ENCODE measurements around the gene CDC42SE2. TPM values are rescaled to one million over a fixed set of nuclear protein-coding genes. Genes with fewer than 3 reads are reported as not detected.

CDC42SE2 gene
- total RNA-seq, 1 experiment from 2014 or later, result 23.2 TPM

DNA sequence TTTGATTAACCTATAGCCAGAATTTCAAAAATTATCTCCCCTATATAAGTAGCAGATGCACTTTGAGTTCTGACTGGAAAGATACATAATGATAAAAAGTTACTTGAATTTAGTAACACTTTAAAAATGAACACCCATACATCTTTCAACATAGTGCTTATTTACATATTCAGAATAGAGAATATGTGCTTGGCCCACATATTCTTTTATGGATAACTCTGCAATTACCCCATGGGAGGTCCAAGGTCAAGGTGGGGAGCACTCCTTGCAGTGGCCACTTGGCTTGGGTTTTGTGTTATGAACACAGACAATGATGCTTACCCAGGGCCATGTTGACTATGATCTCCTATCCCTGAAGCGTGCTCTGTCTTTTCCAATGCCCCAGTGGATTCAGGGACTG lies 169.3 kb downstream of the CDC42SE2 start:
- no peaks in the 10 kb centered on the region for H3K23me2 ChIP-seq (ENCODE audit: insufficient read length, low read depth, low read length, poor library complexity, severe bottlenecking)
- TF ChIP-seq, protein P1, sequence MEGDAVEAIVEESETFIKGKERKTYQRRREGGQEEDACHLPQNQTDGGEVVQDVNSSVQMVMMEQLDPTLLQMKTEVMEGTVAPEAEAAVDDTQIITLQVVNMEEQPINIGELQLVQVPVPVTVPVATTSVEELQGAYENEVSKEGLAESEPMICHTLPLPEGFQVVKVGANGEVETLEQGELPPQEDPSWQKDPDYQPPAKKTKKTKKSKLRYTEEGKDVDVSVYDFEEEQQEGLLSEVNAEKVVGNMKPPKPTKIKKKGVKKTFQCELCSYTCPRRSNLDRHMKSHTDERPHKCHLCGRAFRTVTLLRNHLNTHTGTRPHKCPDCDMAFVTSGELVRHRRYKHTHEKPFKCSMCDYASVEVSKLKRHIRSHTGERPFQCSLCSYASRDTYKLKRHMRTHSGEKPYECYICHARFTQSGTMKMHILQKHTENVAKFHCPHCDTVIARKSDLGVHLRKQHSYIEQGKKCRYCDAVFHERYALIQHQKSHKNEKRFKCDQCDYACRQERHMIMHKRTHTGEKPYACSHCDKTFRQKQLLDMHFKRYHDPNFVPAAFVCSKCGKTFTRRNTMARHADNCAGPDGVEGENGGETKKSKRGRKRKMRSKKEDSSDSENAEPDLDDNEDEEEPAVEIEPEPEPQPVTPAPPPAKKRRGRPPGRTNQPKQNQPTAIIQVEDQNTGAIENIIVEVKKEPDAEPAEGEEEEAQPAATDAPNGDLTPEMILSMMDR (conservative IDR thresholded peaks at IDR 0.05), result no peak
- no peaks in the 10 kb centered on the region for H4K20me1 ChIP-seq (ENCODE audit: control insufficient read depth, insufficient read depth, insufficient read length)
- H3K27me3 ChIP-seq (ENCODE audit: insufficient read depth, low read length), result no peaks in the 10 kb centered on the region
- H3T11ph ChIP-seq (ENCODE audit: low read length), result no peak overlapping the region
- H3K14ac ChIP-seq (ENCODE audit: insufficient read depth, low read length), result no peak overlapping the region
- Mint-ChIP-seq H3K4me1 (peaks cover 0 to 3% of the 10 kb centered on the region in 2 experiments; a peak in 1 of 4 replicates), H3K27ac (0 out of 7 replicates have a peak overlapping the region, but pooled peaks of 1 of the 3 experiments have one; percentile 11), H3K36me3 (ENCODE audit: insufficient read depth in 1 of 3, low read depth in 3 of 3) (peaks cover 10 to 64% (median 37%) of the 10 kb centered on the region in 3 experiments; a peak in 6 of 7 replicates), H3K9me3 (no peaks in the 10 kb centered on the region), H3K27me3 (ENCODE audit: low read depth) (no peaks in the 10 kb centered on the region), H3K4me3 (no peak overlapping the region)
- H2BK120ac ChIP-seq (ENCODE audit: low read depth, low read length, poor library complexity, severe bottlenecking), result no peak overlapping the region
- H4K5ac ChIP-seq (ENCODE audit: insufficient read length, low read depth, low read length), result no peak overlapping the region
- H2BK20ac ChIP-seq (ENCODE audit: low read depth, low read length, poor library complexity, severe bottlenecking), result no peak overlapping the region
- H3K23ac ChIP-seq (ENCODE audit: insufficient read length, low read depth, low read length), result no peak overlapping the region
- H2BK5ac ChIP-seq (ENCODE audit: insufficient read length, low read length), result no peak overlapping the region
- H3K4ac ChIP-seq (ENCODE audit: low read depth, low read length), result no peak overlapping the region
- no peak overlapping the region for H3K56ac ChIP-seq (ENCODE audit: insufficient read length, low read depth, low read length)
- no peak overlapping the region for H3K4me2 ChIP-seq (ENCODE audit: insufficient read depth, insufficient read length, low read length)
- no peak overlapping the region for H4K91ac ChIP-seq (ENCODE audit: insufficient read length, low read depth, low read length)
- DNase-seq, result no peak
- no peak overlapping the region for H2BK15ac ChIP-seq (ENCODE audit: low read depth, low read length)
- no peak overlapping the region for H2AK5ac ChIP-seq (ENCODE audit: insufficient read length, low read length)
- no peak overlapping the region for H3K9ac ChIP-seq (ENCODE audit: extremely low read depth, insufficient read length, low read length)
- no peak overlapping the region for H2AFZ ChIP-seq (ENCODE audit: low read length)
- H2BK12ac ChIP-seq (ENCODE audit: insufficient read length, low read depth, low read length), result no peak overlapping the region
- no peak overlapping the region for H4K8ac ChIP-seq (replicated peaks; ENCODE audit: insufficient read length, low read depth, low read length)
- no peaks in the 10 kb centered on the region for H3K9me3 ChIP-seq (ENCODE audit: control insufficient read depth, low read depth, low read length)
- no CpG with 5 or more reads among the region's 1 CpG for WGBS (ENCODE audit: extremely low coverage, insufficient read length, low lambda C conversion rate)
- no peaks in the 10 kb centered on the region for H3K4me1 ChIP-seq (ENCODE audit: insufficient read depth, low read length)
- no peaks in the 10 kb centered on the region for H3K79me1 ChIP-seq (ENCODE audit: insufficient read depth, low read depth, low read length, poor library complexity, severe bottlenecking)
- H3K18ac ChIP-seq (ENCODE audit: insufficient read length, low read depth, low read length), result no peak overlapping the region
- no peaks in the 10 kb centered on the region for H3K79me2 ChIP-seq (ENCODE audit: insufficient read depth, low read length)
- no peak overlapping the region for H3K27ac ChIP-seq (ENCODE audit: insufficient read length, low read depth, low read length)
